BLaER1 treated with 17β-estradiol and CSF1 and Interleukin-3, amounts not matched to agents 10 nM and 100 nM (cell line): ENCODE measurements around the gene TBX5.

Experiments used
- H3K27ac ChIP-seq, 11 experiments: shearing (Covaris generic); formaldehyde crosslinking; 2 replicates each; pipeline ENCODE4 v1.8.1; 2022
- H3K27me3 ChIP-seq, 11 experiments: shearing (Covaris generic); formaldehyde crosslinking; 2 replicates each; pipeline ENCODE4 v1.8.1; 2022
- H3K36me3 ChIP-seq, 11 experiments: shearing (Covaris generic); formaldehyde crosslinking; 2 replicates each; pipeline ENCODE4 v1.8.1; 2022
- H3K4me1 ChIP-seq, 10 experiments: shearing (Covaris generic); formaldehyde crosslinking; 2 replicates each; pipeline ENCODE4 v1.8.1; 2022
- H3K4me2 ChIP-seq, 11 experiments: shearing (Covaris generic); formaldehyde crosslinking; 2 replicates each; pipeline ENCODE4 v1.8.1; 2022
- H3K4me3 ChIP-seq, 10 experiments: shearing (Covaris generic); formaldehyde crosslinking; 2 replicates each; pipeline ENCODE4 v1.8.1; 2022
- H3K9ac ChIP-seq, 11 experiments: shearing (Covaris generic); formaldehyde crosslinking; 2 replicates each; pipeline ENCODE4 v1.8.1; 2022
- H3K9me3 ChIP-seq, 11 experiments: shearing (Covaris generic); formaldehyde crosslinking; replicated peaks in 1 of 11; 2 replicates each; pipeline ENCODE4 v1.8.1; 2022
- H4K20me1 ChIP-seq, 11 experiments: shearing (Covaris generic); formaldehyde crosslinking; 2 replicates each; pipeline ENCODE4 v1.8.1; 2022
- Cebpa-rat ChIP-seq, 11 experiments: shearing (Covaris generic); IDR thresholded peaks; 2 replicates each; pipeline ENCODE4 v1.8.1; 2022

Gene TBX5

GRCh38 chr12:114439817-114440216, 33.9 kb upstream of the TBX5 start:
- Histone ChIP-seq H3K4me2 (no peak overlapping the region), H3K36me3 (no peaks in the 10 kb centered on the region), H4K20me1 (peaks cover 0 to 5% (median 0%) of the 10 kb centered on the region in 11 experiments; a peak in 2 of 22 replicates), H3K4me3 (no peak overlapping the region), H3K27me3 (peaks cover 76 to 92% (median 89%) of the 10 kb centered on the region in 11 experiments), H3K9me3 (peaks cover 56 to 83% (median 76%) of the 10 kb centered on the region in 11 experiments), H3K27ac (no peak overlapping the region), H3K4me1 (peaks cover 0 to 19% (median 11%) of the 10 kb centered on the region in 10 experiments; a peak in 11 of 20 replicates), H3K9ac (no peak overlapping the region)
- no peak for TF ChIP-seq Cebpa-rat (IDR thresholded peaks at IDR 0.05)

DNA sequence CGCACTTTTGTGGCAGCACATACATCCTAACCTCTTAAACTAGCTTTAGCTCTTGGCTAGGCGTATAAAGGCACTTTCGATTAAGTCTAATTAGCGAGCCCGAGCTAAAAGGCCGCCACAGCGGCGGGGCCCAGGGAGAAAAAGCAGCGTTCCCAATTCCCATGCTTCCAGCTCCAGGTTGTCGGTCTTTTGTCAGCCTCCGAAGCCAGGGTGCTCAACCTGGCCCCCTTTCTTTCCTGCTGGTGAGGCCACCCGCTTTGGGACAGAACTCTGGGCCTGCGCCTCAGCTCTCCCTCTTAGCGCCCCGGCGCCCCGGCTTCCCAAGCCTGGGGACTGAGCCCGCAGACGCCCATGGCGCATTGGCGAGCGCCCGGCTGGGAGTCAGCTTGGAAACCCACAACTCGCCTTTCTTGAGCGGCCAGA, 33.3 kb upstream of the TBX5 start:
- Histone ChIP-seq H4K20me1 (peaks cover 0 to 5% (median 0%) of the 10 kb centered on the region in 11 experiments; a peak in 2 of 22 replicates), H3K9me3 (peaks cover 51 to 78% (median 70%) of the 10 kb centered on the region in 11 experiments), H3K4me3 (no peak overlapping the region), H3K4me1 (peaks cover 0 to 19% (median 11%) of the 10 kb centered on the region in 10 experiments; a peak in 11 of 20 replicates), H3K9ac (no peak overlapping the region), H3K4me2 (peak overlapping the region in 6 of 11 experiments; percentile 10 to 61 (median 32); a peak in 7 of 22 replicates), H3K36me3 (no peaks in the 10 kb centered on the region), H3K27me3 (peaks cover 71 to 86% (median 84%) of the 10 kb centered on the region in 11 experiments), H3K27ac (no peak overlapping the region)
- no peak for TF ChIP-seq Cebpa-rat (IDR thresholded peaks at IDR 0.05)

GRCh38 chr12:114438635-114439256, 32.8 kb upstream of the TBX5 start:
- H3K9ac ChIP-seq: no peak overlapping the region
- H3K4me2 ChIP-seq: peak overlapping the region in 7 of 11 experiments; percentile 10 to 61 (median 24); a peak in 9 of 22 replicates
- peak in 8 of 11 experiments; percentile 27 to 86 (median 72); a peak in 10 of 22 replicates for TF ChIP-seq Cebpa-rat (IDR thresholded peaks at IDR 0.05)
- H3K27me3 ChIP-seq: peaks cover 65 to 81% (median 78%) of the 10 kb centered on the region in 11 experiments
- 0 out of 20 replicates have a peak overlapping the region, but pooled peaks of 1 of the 10 experiments have one; percentile 11 for H3K4me3 ChIP-seq
- H3K9me3 ChIP-seq: peaks cover 46 to 72% (median 65%) of the 10 kb centered on the region in 11 experiments
- H4K20me1 ChIP-seq: peaks cover 0 to 2% (median 0%) of the 10 kb centered on the region in 11 experiments; a peak in 2 of 22 replicates
- H3K27ac ChIP-seq: no peak overlapping the region
- no peaks in the 10 kb centered on the region for H3K36me3 ChIP-seq
- H3K4me1 ChIP-seq: peaks cover 0 to 19% (median 11%) of the 10 kb centered on the region in 10 experiments; a peak in 11 of 20 replicates

GRCh38 chr12:114434341-114434740, 28.4 kb upstream of the TBX5 start:
- Histone ChIP-seq H3K4me1 (peaks cover 8 to 45% (median 28%) of the 10 kb centered on the region in 10 experiments), H3K27me3 (peaks cover 21 to 38% (median 34%) of the 10 kb centered on the region in 11 experiments), H3K9ac (no peak overlapping the region), H3K4me3 (no peak overlapping the region), H3K4me2 (no peak overlapping the region), H3K9me3 (peaks cover 23 to 36% (median 32%) of the 10 kb centered on the region in 11 experiments), H3K36me3 (no peaks in the 10 kb centered on the region), H3K27ac (no peak overlapping the region), H4K20me1 (no peaks in the 10 kb centered on the region)
- no peak for TF ChIP-seq Cebpa-rat (IDR thresholded peaks at IDR 0.05)

DNA sequence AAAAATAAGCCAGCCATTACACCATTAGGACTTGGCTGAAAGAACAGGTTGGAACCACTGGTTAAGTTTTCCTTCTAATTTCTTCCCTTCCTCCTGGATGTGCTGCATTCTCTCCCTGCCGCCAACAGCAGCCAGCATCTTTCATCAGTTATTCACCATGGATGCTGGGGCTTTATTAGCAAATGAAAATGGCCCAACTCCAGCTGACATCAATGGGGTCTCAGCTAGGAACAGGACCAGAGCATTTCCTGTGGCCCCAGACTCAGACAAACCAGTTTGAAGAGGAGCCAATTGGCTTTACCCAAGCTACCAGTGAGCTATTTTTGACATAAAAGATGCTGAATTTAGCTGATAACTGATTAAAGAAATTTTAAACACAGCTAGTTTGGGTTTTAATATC, 26.0 kb upstream of the TBX5 start:
- H3K4me2 ChIP-seq: peak overlapping the region in 5 of 11 experiments; percentile 12 to 33 (median 25); a peak in 3 of 22 replicates
- H3K9me3 ChIP-seq: peaks cover 6 to 13% (median 11%) of the 10 kb centered on the region in 11 experiments; a peak in 21 of 22 replicates
- H3K4me1 ChIP-seq: peaks cover 8 to 50% (median 30%) of the 10 kb centered on the region in 10 experiments
- no peak overlapping the region for H3K9ac ChIP-seq
- TF ChIP-seq Cebpa-rat (IDR thresholded peaks at IDR 0.05): no peak
- H3K27ac ChIP-seq: no peak overlapping the region
- peaks cover 0 to 14% (median 10%) of the 10 kb centered on the region in 11 experiments; a peak in 16 of 22 replicates for H3K27me3 ChIP-seq
- H3K4me3 ChIP-seq: no peak overlapping the region
- H4K20me1 ChIP-seq: no peaks in the 10 kb centered on the region
- no peaks in the 10 kb centered on the region for H3K36me3 ChIP-seq

DNA sequence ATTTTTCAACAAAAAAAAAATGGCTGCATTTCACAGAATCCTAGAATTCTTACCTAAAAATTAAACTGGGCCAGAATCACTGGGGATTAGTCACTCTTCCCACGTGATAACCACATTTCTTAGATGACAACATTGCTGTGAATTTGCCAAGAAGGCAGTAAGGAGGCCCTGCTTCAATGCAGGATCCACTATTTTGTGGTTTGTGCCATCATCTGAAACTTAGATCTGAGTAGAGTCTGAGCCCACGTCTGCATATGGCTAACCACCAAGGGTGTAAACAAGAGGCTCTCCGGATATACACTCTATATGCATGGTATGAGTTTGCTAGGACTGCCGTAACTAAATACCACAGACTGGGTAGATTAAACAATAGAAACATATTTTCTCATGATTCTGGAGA, 24.4 kb upstream of the TBX5 start:
- H3K27me3 ChIP-seq: peaks cover 0 to 8% (median 0%) of the 10 kb centered on the region in 11 experiments; a peak in 2 of 22 replicates
- H3K36me3 ChIP-seq: no peaks in the 10 kb centered on the region
- no peaks in the 10 kb centered on the region; a peak in 1 of 22 replicates for H3K9me3 ChIP-seq
- peak in 4 of 11 experiments; percentile 26 to 39 (median 30); a peak in 2 of 22 replicates for TF ChIP-seq Cebpa-rat (IDR thresholded peaks at IDR 0.05)
- H3K4me3 ChIP-seq: no peak overlapping the region
- peaks cover 13 to 66% (median 46%) of the 10 kb centered on the region in 10 experiments for H3K4me1 ChIP-seq
- peak overlapping the region; percentile 39 to 78 (median 59) for H3K4me2 ChIP-seq
- H3K27ac ChIP-seq: peak overlapping the region in 9 of 11 experiments; percentile 16 to 75 (median 58); a peak in 15 of 22 replicates
- H3K9ac ChIP-seq: peak overlapping the region in 3 of 11 experiments; percentile 18 to 46 (median 22); a peak in 3 of 22 replicates
- no peaks in the 10 kb centered on the region for H4K20me1 ChIP-seq

DNA sequence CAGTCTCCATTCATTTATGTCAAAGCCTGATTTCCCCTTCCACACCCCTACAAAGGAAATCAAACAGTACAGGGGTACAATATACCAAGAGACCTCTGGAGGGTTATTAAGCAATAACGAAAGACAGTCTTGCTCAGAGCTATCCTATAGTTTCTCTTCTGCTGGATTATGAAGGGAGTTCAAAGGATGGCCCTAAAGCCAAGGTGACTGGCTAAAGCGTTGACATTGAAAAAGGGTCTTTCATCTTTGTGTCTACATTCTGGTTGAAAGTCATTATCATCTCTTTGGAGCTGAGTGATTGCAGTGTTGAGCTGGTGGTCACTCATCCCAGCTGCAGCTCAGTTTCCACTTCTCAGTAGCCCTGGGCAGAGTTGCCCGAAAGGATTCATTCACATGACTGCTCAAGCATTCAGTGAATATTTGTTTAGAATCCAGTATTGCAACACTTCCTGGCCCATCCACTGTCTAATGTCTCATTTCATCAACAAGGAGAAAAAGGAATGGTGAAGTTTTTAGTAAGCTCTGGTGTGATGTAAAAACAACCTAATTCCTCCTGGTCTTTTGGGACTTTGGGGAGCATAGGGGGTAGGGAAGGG, 19.2 kb upstream of the TBX5 start:
- Histone ChIP-seq H3K4me2 (peak overlapping the region; percentile 32 to 94 (median 77); a peak in 21 of 22 replicates), H3K27me3 (peaks cover 0 to 4% (median 0%) of the 10 kb centered on the region in 11 experiments; a peak in 3 of 22 replicates), H3K27ac (peak overlapping the region in 8 of 11 experiments; percentile 51 to 83 (median 73); a peak in 16 of 22 replicates), H3K9ac (peak overlapping the region in 7 of 11 experiments; percentile 1 to 59 (median 42); a peak in 8 of 22 replicates), H3K4me3 (peak overlapping the region in 4 of 10 experiments; percentile 17 to 35 (median 24); a peak in 4 of 20 replicates), H4K20me1 (no peaks in the 10 kb centered on the region), H3K9me3 (peaks cover 0 to 17% (median 0%) of the 10 kb centered on the region in 11 experiments; a peak in 8 of 22 replicates), H3K4me1 (peaks cover 10 to 71% (median 45%) of the 10 kb centered on the region in 10 experiments), H3K36me3 (no peaks in the 10 kb centered on the region)
- peak in 10 of 11 experiments; percentile 33 to 92 (median 82); a peak in 16 of 22 replicates for TF ChIP-seq Cebpa-rat (IDR thresholded peaks at IDR 0.05)

DNA sequence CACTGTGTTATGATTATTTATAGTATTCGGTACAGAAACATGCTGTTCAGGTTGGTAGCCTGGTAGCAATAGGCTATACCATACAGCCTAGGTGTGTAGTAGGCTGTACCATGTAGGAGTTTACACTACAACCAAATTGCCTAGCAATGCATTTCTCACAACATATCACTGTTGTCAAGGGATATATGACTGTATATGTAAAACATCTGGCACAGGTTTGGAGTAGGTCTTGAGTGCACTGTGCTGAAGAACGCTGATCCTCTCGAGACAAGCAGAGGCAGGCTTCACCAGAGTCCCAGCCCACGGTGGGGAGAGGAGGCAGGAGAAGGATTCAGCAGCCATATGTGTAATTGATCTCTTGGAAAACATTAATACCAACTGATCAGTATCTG, 15.0 kb upstream of the TBX5 start:
- Histone ChIP-seq H3K4me3 (no peak overlapping the region), H3K9ac (no peak overlapping the region), H3K36me3 (no peaks in the 10 kb centered on the region), H3K27me3 (peaks cover 3 to 33% (median 16%) of the 10 kb centered on the region in 11 experiments), H3K4me2 (no peak overlapping the region), H4K20me1 (peaks cover 0 to 4% (median 0%) of the 10 kb centered on the region in 11 experiments; a peak in 4 of 22 replicates), H3K9me3 (peaks cover 0 to 17% (median 0%) of the 10 kb centered on the region in 11 experiments; a peak in 8 of 22 replicates), H3K4me1 (peaks cover 7 to 29% (median 19%) of the 10 kb centered on the region in 10 experiments), H3K27ac (no peak overlapping the region)
- TF ChIP-seq Cebpa-rat (IDR thresholded peaks at IDR 0.05): no peak
